NCI-H2171 treated with DMSO at 0.1 percent for 48 hours (cell line): ENCODE data around the gene ATOH8.

ENCODE experiments used
- DNase-seq: peaks from one replicate; lab custom pipeline; 2025; lab: John Stamatoyannopoulos, UW

ATOH8 gene

GRCh38 chr2:85802354-85803103, 48.7 kb downstream of the ATOH8 start:
- DNase-seq, result peak; percentile 61

- DNase-seq, result peak; percentile 60
These were observed 50.1 kb downstream of the ATOH8 start for GRCh38 chr2:85803704-85804425.

GRCh38 chr2:85804583-85804982, 50.8 kb downstream of the ATOH8 start:
- DNase-seq, result peak; percentile 24

- DNase-seq, result no peak
These were observed 52.7 kb downstream of the ATOH8 start for GRCh38 chr2:85806358-85807118.

GRCh38 chr2:85807756-85808155, 54.0 kb downstream of the ATOH8 start:
- DNase-seq, result no peak

- no peak for DNase-seq
These were observed 56.8 kb downstream of the ATOH8 start for GRCh38 chr2:85810371-85811179.

GRCh38 chr2:85811180-85812093, 57.6 kb downstream of the ATOH8 start:
- DNase-seq, result no peak

GRCh38 chr2:85812094-85812735, 58.4 kb downstream of the ATOH8 start:
- no peak for DNase-seq

GRCh38 chr2:85813211-85813981, 59.6 kb downstream of the ATOH8 start:
- DNase-seq, result no peak

- peak; percentile 84 for DNase-seq
These were observed 60.4 kb downstream of the ATOH8 start for GRCh38 chr2:85813982-85814801.

GRCh38 chr2:85814802-85815550, 61.2 kb downstream of the ATOH8 start:
- no peak for DNase-seq

GRCh38 chr2:85819811-85820510, 66.2 kb downstream of the ATOH8 start:
- DNase-seq, result no peak

- DNase-seq, result no peak
These were observed 69.0 kb downstream of the ATOH8 start for GRCh38 chr2:85822766-85823165.

- no peak for DNase-seq
These were observed 70.2 kb downstream of the ATOH8 start for GRCh38 chr2:85823951-85824350.

- peak; percentile 79 for DNase-seq
These were observed 73.4 kb downstream of the ATOH8 start for GRCh38 chr2:85826990-85827878.

GRCh38 chr2:85827879-85828569, 74.2 kb downstream of the ATOH8 start:
- DNase-seq, result no peak
